Transverse colon (tissue), 4 donors: ENCODE data around the gene EVI5L. TPM values are rescaled to one million over a fixed set of nuclear protein-coding genes. Genes with fewer than 3 reads are reported as not detected.
A peak's percentile ranks its signal among the peaks of the same experiment; 100 is the strongest.

ENCODE experiments used
- DNase-seq: peaks from one replicate; pipeline ENCODE4 v3.0.0-alpha.2; 2019
- H3K27ac ChIP-seq, 4 donors: fragments of 200-600 bp; sonication (generic); 2 replicates each; pipeline ENCODE4 v1.5.1; 2016 to 2018; ENCODE audit warnings: inconsistent platforms in 4 of 4
- H3K27me3 ChIP-seq: fragments of 200-600 bp; sonication (generic); 2 replicates; pipeline ENCODE4 v1.5.1; 2017; ENCODE audit warnings: inconsistent platforms
- H3K36me3 ChIP-seq, 4 donors: fragments of 200-600 bp; sonication (generic); 2 replicates each; pipeline ENCODE4 v1.5.1; 2017 to 2019; ENCODE audit warnings: inconsistent platforms in 4 of 4
- H3K4me1 ChIP-seq, 4 donors: fragments of 200-600 bp; sonication (generic); 2 replicates each; pipeline ENCODE4 v1.5.1; 2017 to 2020; ENCODE audit warnings: inconsistent platforms in 4 of 4
- H3K4me3 ChIP-seq, 4 donors: fragments of 200-600 bp; sonication (generic); 1 replicate in 1 of 4; 2 replicates in 3 of 4; pipeline versions ENCODE4 v1.5.1 to v1.6.1; 2017 to 2019; ENCODE audit warnings: inconsistent platforms in 4 of 4
- H3K9me3 ChIP-seq, 2 donors: fragments of 200-600 bp; sonication (generic); 2 replicates each; pipeline ENCODE4 v1.5.1; 2017 to 2019; ENCODE audit warnings: inconsistent platforms in 2 of 2
- EP300 ChIP-seq: sonication (generic); formaldehyde crosslinking; IDR thresholded peaks from one replicate; pipeline ENCODE4 v1.6.1; 2017; ENCODE audit warnings: antibody characterized with exemption, low read depth
- POLR2A ChIP-seq: fragments of 450-650 bp; IDR thresholded peaks from one replicate; pipeline ENCODE4 v1.6.1; 2016; ENCODE audit warnings: antibody characterized with exemption, mild to moderate bottlenecking, moderate library complexity
- POLR2AphosphoS5 ChIP-seq, 3 donors: sonication (generic); formaldehyde crosslinking; IDR thresholded peaks; one replicate each; pipeline ENCODE4 v1.6.1; 2016; ENCODE audit warnings: antibody characterized with exemption in 3 of 3
- WGBS, 2 donors: methylation state at CpG; one replicate each; pipeline ENCODE4 v1.1.5; 2018; ENCODE audit warnings: low coverage in 1 of 2; 5-methylcytosine and 5-hydroxymethylcytosine counted together
- in situ Hi-C, 4 donors: fragments of 200-750 bp; cut with MboI; loops; one replicate each; pipeline versions ENCODE4 v1.15.0 to v1.15.1; 2017; ENCODE audit warnings: low sequenced_read_pairs in 3 of 4, low pct_ligation_motif_present in 1 of 4, low pct_unique_long_range_greater_than_20kb in 1 of 4
- intact Hi-C: fragments of 100-400 bp; cut with DNase I; formaldehyde crosslinking; loops from one replicate; pipeline ENCODE4 v1.15.1; 2023; ENCODE audit warnings: low total_unique reads
- total RNA-seq, 4 donors: library from RNA; depleted of rRNA; stranded (reverse); fragments of >200 nt; gene quantifications; one replicate each; pipeline ENCODE4 v1.1.0, GENCODE V29; 2016
- TF ChIP-seq, protein P1 (sequence below), 5 experiments: fragments of 200-600 bp in 3 of 5; fragments of 450-650 bp in 2 of 5; sonication (generic) in 3 of 5; IDR thresholded peaks; 1 replicate in 2 of 5; 2 replicates in 3 of 5; pipeline ENCODE4 v1.5.1; 2016 to 2017; ENCODE audit warnings: antibody characterized with exemption in 5 of 5, inconsistent platforms in 3 of 5, mild to moderate bottlenecking in 2 of 5, moderate library complexity in 1 of 5

EVI5L gene
- total RNA-seq, 4 donors from 2014 or later: 8.5 to 65.8 (median 15.0) TPM

DNA sequence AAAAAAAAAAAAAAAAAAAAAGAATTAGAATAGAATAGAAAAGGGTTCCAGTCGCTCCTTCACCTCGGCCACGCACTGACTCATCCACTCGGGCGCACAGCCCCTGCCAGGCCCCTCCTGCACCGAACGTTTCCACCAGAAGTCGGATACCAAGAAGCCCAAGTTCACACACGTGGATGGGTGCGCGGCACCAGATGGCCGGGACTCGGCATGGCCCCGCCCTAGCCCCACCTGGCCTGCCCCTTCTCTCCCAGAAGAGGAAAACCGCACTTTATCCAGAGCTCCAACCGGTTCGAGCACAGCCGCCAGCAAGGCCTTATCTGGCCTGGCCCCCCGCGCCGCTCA is 38.3 kb downstream of the EVI5L start:
- intact Hi-C loops: no loop called here
- Histone ChIP-seq H3K4me3 (peak overlapping the region in 2 of 4 donors; percentile 42 to 47), H3K4me1 (peaks cover 14 to 39% (median 36%) of the 10 kb centered on the region in 4 donors), H3K27me3 (peaks cover 65% of the 10 kb centered on the region), H3K27ac (peak overlapping the region in 2 of 4 donors; percentile 71 to 82), H3K9me3 (no peaks in the 10 kb centered on the region), H3K36me3 (no peaks in the 10 kb centered on the region)
- in situ Hi-C loops: no loop called here
- WGBS, 2 donors: 22% methylated on average over 21 of the region's 21 CpGs; no CpG with 5 or more reads in 1 of the 2 donors
- DNase-seq: no peak
- TF ChIP-seq EP300 (no peak), POLR2A (no peak), POLR2AphosphoS5 (IDR thresholded peaks at IDR 0.05) (no peak)
- TF ChIP-seq, protein P1, sequence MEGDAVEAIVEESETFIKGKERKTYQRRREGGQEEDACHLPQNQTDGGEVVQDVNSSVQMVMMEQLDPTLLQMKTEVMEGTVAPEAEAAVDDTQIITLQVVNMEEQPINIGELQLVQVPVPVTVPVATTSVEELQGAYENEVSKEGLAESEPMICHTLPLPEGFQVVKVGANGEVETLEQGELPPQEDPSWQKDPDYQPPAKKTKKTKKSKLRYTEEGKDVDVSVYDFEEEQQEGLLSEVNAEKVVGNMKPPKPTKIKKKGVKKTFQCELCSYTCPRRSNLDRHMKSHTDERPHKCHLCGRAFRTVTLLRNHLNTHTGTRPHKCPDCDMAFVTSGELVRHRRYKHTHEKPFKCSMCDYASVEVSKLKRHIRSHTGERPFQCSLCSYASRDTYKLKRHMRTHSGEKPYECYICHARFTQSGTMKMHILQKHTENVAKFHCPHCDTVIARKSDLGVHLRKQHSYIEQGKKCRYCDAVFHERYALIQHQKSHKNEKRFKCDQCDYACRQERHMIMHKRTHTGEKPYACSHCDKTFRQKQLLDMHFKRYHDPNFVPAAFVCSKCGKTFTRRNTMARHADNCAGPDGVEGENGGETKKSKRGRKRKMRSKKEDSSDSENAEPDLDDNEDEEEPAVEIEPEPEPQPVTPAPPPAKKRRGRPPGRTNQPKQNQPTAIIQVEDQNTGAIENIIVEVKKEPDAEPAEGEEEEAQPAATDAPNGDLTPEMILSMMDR (IDR thresholded peaks at IDR 0.05): no peak

GRCh38 chr19:7868671-7869452 is 38.8 kb downstream of the EVI5L start:
- Histone ChIP-seq H3K27me3 (peaks cover 65% of the 10 kb centered on the region), H3K9me3 (no peaks in the 10 kb centered on the region), H3K27ac (peak overlapping the region; percentile 28 to 82 (median 68)), H3K4me1 (peaks cover 15 to 43% (median 38%) of the 10 kb centered on the region in 4 donors), H3K36me3 (no peaks in the 10 kb centered on the region), H3K4me3 (peak overlapping the region; percentile 18 to 47 (median 32))
- TF ChIP-seq, protein P1 (IDR thresholded peaks at IDR 0.05): peak in 4 of 5 experiments; percentile 69 to 93 (median 78)
- TF ChIP-seq POLR2A: no peak
- WGBS, 2 donors: 2% methylated on average over 30 of the region's 67 CpGs; no CpG with 5 or more reads in 1 of the 2 donors
- in situ Hi-C loops (no loop called here), intact Hi-C loops (no loop called here)
- DNase-seq: peak; percentile 83

DNA sequence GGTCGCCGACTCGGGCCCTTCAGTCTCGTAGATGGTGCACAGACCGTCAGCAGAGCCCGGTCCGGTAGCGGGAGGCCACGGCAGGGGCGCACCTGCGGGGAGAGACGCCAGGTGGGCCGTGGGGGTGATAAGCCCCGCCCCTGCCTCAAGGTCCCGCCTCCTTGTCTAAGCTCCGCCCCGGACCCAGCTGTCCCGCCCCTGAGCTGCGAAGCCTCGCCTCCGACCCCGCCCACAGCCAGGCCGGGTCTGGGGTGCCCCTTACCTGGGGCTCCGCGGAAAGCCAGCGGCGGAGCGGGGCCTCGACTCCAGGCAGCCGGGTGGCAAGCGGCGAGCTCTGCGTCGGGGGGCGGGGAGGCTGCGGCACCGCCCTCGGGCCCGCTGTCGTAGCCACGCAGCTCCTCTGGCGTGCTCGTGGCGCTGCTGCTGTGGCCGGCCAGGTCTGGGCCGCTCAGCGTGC is 39.5 kb downstream of the EVI5L start:
- TF ChIP-seq POLR2A: no peak
- no peak for TF ChIP-seq EP300
- TF ChIP-seq, protein P1 (IDR thresholded peaks at IDR 0.05): peak in 2 of 5 experiments; percentile 22 to 51
- Histone ChIP-seq H3K4me1 (peaks cover 18 to 48% (median 42%) of the 10 kb centered on the region in 4 donors), H3K9me3 (no peaks in the 10 kb centered on the region), H3K27me3 (peaks cover 65% of the 10 kb centered on the region), H3K4me3 (peak overlapping the region; percentile 18 to 47 (median 32)), H3K36me3 (no peaks in the 10 kb centered on the region), H3K27ac (peak overlapping the region; percentile 28 to 82 (median 68))
- intact Hi-C loops (no loop called here), in situ Hi-C loops (no loop called here)
- peak; percentile 79 for DNase-seq
- 16% methylated on average over 22 of the region's 47 CpGs; no CpG with 5 or more reads in 1 of the 2 donors for WGBS, 2 donors

- H3K9me3 ChIP-seq: no peaks in the 10 kb centered on the region
- no peaks in the 10 kb centered on the region for H3K36me3 ChIP-seq
- H3K27me3 ChIP-seq: peaks cover 65% of the 10 kb centered on the region
- 30% methylated on average over 30 of the region's 30 CpGs; no CpG with 5 or more reads in 1 of the 2 donors for WGBS, 2 donors
- peak overlapping the region in 3 of 4 donors; percentile 18 to 47 (median 42) for H3K4me3 ChIP-seq
- TF ChIP-seq, protein P1 (IDR thresholded peaks at IDR 0.05): no peak
- no peak for TF ChIP-seq EP300
- no peak for TF ChIP-seq POLR2AphosphoS5 (IDR thresholded peaks at IDR 0.05)
- TF ChIP-seq POLR2A: no peak
- H3K27ac ChIP-seq: peak overlapping the region; percentile 28 to 82 (median 68)
- DNase-seq: peak; percentile 63
- H3K4me1 ChIP-seq: peaks cover 18 to 51% (median 45%) of the 10 kb centered on the region in 4 donors
- intact Hi-C loops: loop anchor here (5.0 kb wide), 1 partner anchor 1408 kb away; the partner anchor contains the start of gene CRB3
- in situ Hi-C loops: no loop called here
Measured at GRCh38 chr19:7869910-7870511, 40.0 kb downstream of the EVI5L start.
